H9 (cell line): ENCODE data around the gene TMEM200A. TPM values are rescaled to one million over a fixed set of nuclear protein-coding genes. Genes with fewer than 3 reads are reported as not detected.

ENCODE experiments used
- DNase-seq: peaks from one replicate; pipeline ENCODE4 v3.0.0-alpha.2; 2017
- H2AFZ ChIP-seq: one replicate; pipeline ENCODE4 v1.6.1; 2013; ENCODE audit warnings: mild to moderate bottlenecking, low read length, control low read depth, moderate library complexity
- H2AK5ac ChIP-seq: 2 replicates; pipeline ENCODE4 v1.6.1; 2013; ENCODE audit warnings: low read length, control low read depth, mixed read lengths; ENCODE audit not compliant: insufficient read length
- H2BK120ac ChIP-seq: one replicate; pipeline ENCODE4 v1.6.1; 2013; ENCODE audit warnings: low read depth, mild to moderate bottlenecking, low read length, control low read depth, inconsistent platforms; ENCODE audit not compliant: poor library complexity, severe bottlenecking
- H2BK12ac ChIP-seq: 2 replicates; pipeline ENCODE4 v1.6.1; 2013; ENCODE audit warnings: low read length, control low read depth, mixed read lengths, low read depth; ENCODE audit not compliant: insufficient read length
- H2BK15ac ChIP-seq: 2 replicates; pipeline ENCODE4 v1.6.1; 2013; ENCODE audit warnings: low read depth, low read length, control low read depth
- H2BK20ac ChIP-seq: one replicate; pipeline ENCODE4 v1.6.1; 2013; ENCODE audit warnings: low read depth, mild to moderate bottlenecking, low read length, control low read depth, inconsistent platforms; ENCODE audit not compliant: poor library complexity, severe bottlenecking
- H2BK5ac ChIP-seq: 2 replicates; pipeline ENCODE4 v1.6.1; 2013; ENCODE audit warnings: low read length, control low read depth, mixed read lengths; ENCODE audit not compliant: insufficient read length
- H3K14ac ChIP-seq: 2 replicates; pipeline ENCODE4 v1.6.1; 2013; ENCODE audit warnings: low read length, control low read depth; ENCODE audit not compliant: insufficient read depth
- H3K18ac ChIP-seq: 2 replicates; pipeline ENCODE4 v1.6.1; 2013; ENCODE audit warnings: low read depth, mild to moderate bottlenecking, mixed read lengths, low read length, control low read depth; ENCODE audit not compliant: insufficient read length
- H3K23ac ChIP-seq: 2 replicates; pipeline ENCODE4 v1.6.1; 2013; ENCODE audit warnings: low read length, control low read depth, mixed read lengths, low read depth; ENCODE audit not compliant: insufficient read length
- H3K23me2 ChIP-seq: 2 replicates; pipeline ENCODE4 v1.6.1; 2013; ENCODE audit warnings: low read depth, mild to moderate bottlenecking, mixed read lengths, low read length, control low read depth; ENCODE audit not compliant: insufficient read length, poor library complexity, severe bottlenecking
- H3K27ac ChIP-seq: 2 replicates; pipeline ENCODE4 v1.5.1; 2013; ENCODE audit warnings: low read length, control low read depth, mixed read lengths, low read depth; ENCODE audit not compliant: insufficient read length
- H3K27me3 ChIP-seq: 2 replicates; pipeline ENCODE4 v1.6.1; 2013; ENCODE audit warnings: low read length, control low read depth, inconsistent platforms; ENCODE audit not compliant: insufficient read depth
- H3K4ac ChIP-seq: 2 replicates; pipeline ENCODE4 v1.6.1; 2013; ENCODE audit warnings: low read depth, mild to moderate bottlenecking, control low read depth, inconsistent platforms, low read length, moderate library complexity
- H3K4me1 ChIP-seq: 2 replicates; pipeline ENCODE4 v1.6.1; 2013; ENCODE audit warnings: low read length, control low read depth, inconsistent platforms; ENCODE audit not compliant: insufficient read depth
- H3K4me2 ChIP-seq: 2 replicates; pipeline ENCODE4 v1.6.1; 2013; ENCODE audit warnings: low read length, control low read depth, mixed read lengths; ENCODE audit not compliant: insufficient read length, insufficient read depth
- H3K56ac ChIP-seq: 2 replicates; pipeline ENCODE4 v1.6.1; 2013; ENCODE audit warnings: low read depth, mild to moderate bottlenecking, mixed read lengths, low read length, control low read depth; ENCODE audit not compliant: insufficient read length
- H3K79me1 ChIP-seq: 2 replicates; pipeline ENCODE4 v1.6.1; 2013; ENCODE audit warnings: low read depth, mild to moderate bottlenecking, moderate library complexity, low read length, control low read depth, inconsistent platforms; ENCODE audit not compliant: insufficient read depth, poor library complexity, severe bottlenecking
- H3K79me2 ChIP-seq: 2 replicates; pipeline ENCODE4 v1.6.1; 2013; ENCODE audit warnings: low read length, control low read depth, inconsistent platforms; ENCODE audit not compliant: insufficient read depth
- H3K9ac ChIP-seq: 2 replicates; pipeline ENCODE4 v1.6.1; 2013; ENCODE audit warnings: low read length, control low read depth, mixed read lengths; ENCODE audit not compliant: insufficient read length; ENCODE audit errors: extremely low read depth
- H3K9me3 ChIP-seq: one replicate; pipeline ENCODE4 v1.6.1; 2013; ENCODE audit warnings: low read depth, low read length, inconsistent platforms; ENCODE audit not compliant: control insufficient read depth
- H3T11ph ChIP-seq: one replicate; pipeline ENCODE4 v1.6.1; 2013; ENCODE audit warnings: mild to moderate bottlenecking, low read length, control low read depth, inconsistent platforms
- H4K20me1 ChIP-seq: one replicate; pipeline ENCODE4 v1.6.1; 2013; ENCODE audit not compliant: control insufficient read depth, insufficient read length, insufficient read depth
- H4K5ac ChIP-seq: 2 replicates; pipeline ENCODE4 v1.6.1; 2013; ENCODE audit warnings: low read depth, mild to moderate bottlenecking, mixed read lengths, low read length, control low read depth; ENCODE audit not compliant: insufficient read length
- H4K8ac ChIP-seq: replicated peaks from 2 replicates; pipeline ENCODE4 v1.6.1; 2013; ENCODE audit warnings: low read length, control low read depth, mixed read lengths, low read depth; ENCODE audit not compliant: insufficient read length
- H4K91ac ChIP-seq: 2 replicates; pipeline ENCODE4 v1.6.1; 2013; ENCODE audit warnings: low read depth, mild to moderate bottlenecking, moderate library complexity, mixed read lengths, low read length, control low read depth; ENCODE audit not compliant: insufficient read length
- H3K27ac Mint-ChIP-seq, 3 experiments: 2 replicates in 2 of 3; 3 replicates in 1 of 3; pipeline ENCODE4 v1.8.0; 2020 to 2021; ENCODE audit warnings: mixed read lengths in 3 of 3, mild to moderate bottlenecking in 1 of 3, moderate library complexity in 1 of 3
- H3K27me3 Mint-ChIP-seq: 2 replicates; pipeline ENCODE4 v1.8.0; 2021; ENCODE audit warnings: low read depth, mild to moderate bottlenecking, moderate library complexity, mixed read lengths
- H3K36me3 Mint-ChIP-seq, 3 experiments: 2 replicates in 2 of 3; 3 replicates in 1 of 3; pipeline ENCODE4 v1.8.0; 2020 to 2021; ENCODE audit warnings: low read depth in 3 of 3, mixed read lengths in 3 of 3; ENCODE audit not compliant: insufficient read depth in 1 of 3
- H3K4me1 Mint-ChIP-seq, 2 experiments: 2 replicates each; pipeline ENCODE4 v1.8.0; 2020; ENCODE audit warnings: mixed read lengths in 2 of 2
- H3K4me3 Mint-ChIP-seq, 2 experiments: 2 replicates in 1 of 2; 3 replicates in 1 of 2; pipeline ENCODE4 v1.8.0; 2020 to 2021; ENCODE audit warnings: mild to moderate bottlenecking in 2 of 2, mixed read lengths in 2 of 2, moderate library complexity in 1 of 2
- H3K9me3 Mint-ChIP-seq, 2 experiments: 2 replicates in 1 of 2; 3 replicates in 1 of 2; pipeline ENCODE4 v1.8.0; 2020; ENCODE audit warnings: mild to moderate bottlenecking in 2 of 2, mixed read lengths in 2 of 2, moderate library complexity in 1 of 2
- CTCF ChIP-seq: fragments of 200-600 bp; sonication (generic); conservative IDR thresholded peaks from 3 replicates; pipeline ENCODE4 v1.8.0; 2021; ENCODE audit warnings: antibody characterized with exemption, mild to moderate bottlenecking
- WGBS: extraction: QIAGEN DNeasy Blood & Tissue Kit; methylation state at CpG from one replicate; pipeline ENCODE4 v1.1.7; 2013; ENCODE audit warnings: missing lambda C conversion rate, low lambda C conversion rate, mixed read lengths; ENCODE audit not compliant: insufficient read length; ENCODE audit errors: extremely low coverage; 5-methylcytosine and 5-hydroxymethylcytosine counted together
- total RNA-seq: library from RNA; stranded (reverse); gene quantifications from 2 replicates; pipeline ENCODE4 v1.2.1, GENCODE V29; 2021

TMEM200A gene
- total RNA-seq, 1 experiment from 2014 or later = 6.1 TPM

- no peaks in the 10 kb centered on the region for H3K9me3 ChIP-seq
- H2AFZ ChIP-seq = no peak overlapping the region
- no peak overlapping the region for H3K23ac ChIP-seq
- peak overlapping the region in 1 of 3 experiments; percentile 18; a peak in 1 of 7 replicates for H3K27ac Mint-ChIP-seq
- no peak overlapping the region for H4K5ac ChIP-seq
- H2BK12ac ChIP-seq = no peak overlapping the region
- no peak overlapping the region for H2BK120ac ChIP-seq
- no peaks in the 10 kb centered on the region for H3K79me1 ChIP-seq
- no peaks in the 10 kb centered on the region for H3K23me2 ChIP-seq
- no peak overlapping the region for H3K4ac ChIP-seq
- no peak overlapping the region for H4K91ac ChIP-seq
- no peak overlapping the region for H3K4me2 ChIP-seq
- H3K27ac ChIP-seq = no peak overlapping the region
- H3K18ac ChIP-seq = no peak overlapping the region
- no peak overlapping the region for H2BK15ac ChIP-seq
- H2BK20ac ChIP-seq = no peak overlapping the region
- H3K4me1 Mint-ChIP-seq = peaks cover 11 to 14% of the 10 kb centered on the region in 2 experiments
- H3K79me2 ChIP-seq = no peaks in the 10 kb centered on the region
- no peak overlapping the region for H3K56ac ChIP-seq
- no peak overlapping the region for H3K9ac ChIP-seq
- peak overlapping the region; percentile 19 for H3T11ph ChIP-seq
- no peaks in the 10 kb centered on the region for H4K20me1 ChIP-seq
- no peak for TF ChIP-seq CTCF
- H3K36me3 Mint-ChIP-seq = no peaks in the 10 kb centered on the region
- no peak for DNase-seq
- H3K14ac ChIP-seq = no peak overlapping the region
- H3K4me1 ChIP-seq = no peaks in the 10 kb centered on the region
- H2BK5ac ChIP-seq = no peak overlapping the region
- no peaks in the 10 kb centered on the region; the same call in 1 of the 2 replicates for H3K27me3 Mint-ChIP-seq
- H4K8ac ChIP-seq = no peak overlapping the region
- H2AK5ac ChIP-seq = no peak overlapping the region
- H3K4me3 Mint-ChIP-seq = no peak overlapping the region
- WGBS = no CpG with 5 or more reads among the region's 5 CpGs
- H3K9me3 Mint-ChIP-seq = no peaks in the 10 kb centered on the region
- H3K27me3 ChIP-seq = no peaks in the 10 kb centered on the region
Observed at GRCh38 chr6:130453230-130453629, 87.4 kb downstream of the TMEM200A start.
